ENCODE results near the gene FGFBP2.

The FGFBP2 gene

GRCh38 chr4:15965325-15965724 is 2.4 kb upstream of the FGFBP2 start:
- no peak for DNase-seq

GRCh38 chr4:15964159-15964558 is 1.2 kb upstream of the FGFBP2 start:
- no peak for DNase-seq

- DNase-seq, result no peak
Observed at GRCh38 chr4:15963576-15963975, 601 bp upstream of the FGFBP2 start.

GRCh38 chr4:15961781-15962510 is 1.0 kb downstream of the FGFBP2 start:
- no peak for DNase-seq

- DNase-seq, result no peak
Observed at GRCh38 chr4:15958562-15958961, 4.4 kb downstream of the FGFBP2 start.

GRCh38 chr4:15956179-15956850 is 6.7 kb downstream of the FGFBP2 start:
- peak; percentile 35 for DNase-seq

GRCh38 chr4:15955670-15956069 is 7.3 kb downstream of the FGFBP2 start:
- DNase-seq, result no peak

- no peak for DNase-seq
Observed at GRCh38 chr4:15953625-15954024, 9.3 kb downstream of the FGFBP2 start.

GRCh38 chr4:15951781-15952180 is 11.2 kb downstream of the FGFBP2 start:
- DNase-seq, result no peak

- no peak for DNase-seq
Observed at GRCh38 chr4:15948826-15949225, 14.1 kb downstream of the FGFBP2 start.

GRCh38 chr4:15947684-15948083 is 15.3 kb downstream of the FGFBP2 start:
- no peak for DNase-seq

GRCh38 chr4:15945516-15945915 is 17.5 kb downstream of the FGFBP2 start:
- no peak for DNase-seq

- no peak for DNase-seq
Observed at GRCh38 chr4:15944895-15945294, 18.1 kb downstream of the FGFBP2 start.

- DNase-seq, result no peak
Observed at GRCh38 chr4:15942283-15942682, 20.7 kb downstream of the FGFBP2 start.

GRCh38 chr4:15938640-15939039 is 24.3 kb downstream of the FGFBP2 start, which contains the start of gene FGFBP1:
TSS of gene FGFBP1 (minus strand) at chr4:15938740. CDS start at chr4:15936632, 2,108 bp downstream.
- no peak for DNase-seq

- DNase-seq, result no peak
Observed at GRCh38 chr4:15938182-15938581, 24.8 kb downstream of the FGFBP2 start.

GRCh38 chr4:15936495-15936894 is 26.5 kb downstream of the FGFBP2 start:
- DNase-seq, result no peak

GRCh38 chr4:15935504-15936402 is 27.2 kb downstream of the FGFBP2 start:
- no peak for DNase-seq

GRCh38 chr4:15934259-15934658 is 28.7 kb downstream of the FGFBP2 start:
- no peak for DNase-seq

- no peak for DNase-seq
Observed at GRCh38 chr4:15931451-15932210, 31.3 kb downstream of the FGFBP2 start.

- no peak for DNase-seq
Observed at GRCh38 chr4:15930314-15930713, 32.7 kb downstream of the FGFBP2 start.

- no peak for DNase-seq
Observed at GRCh38 chr4:15929540-15929939, 33.4 kb downstream of the FGFBP2 start.

GRCh38 chr4:15928883-15929282 is 34.1 kb downstream of the FGFBP2 start:
- no peak for DNase-seq

Data from retina (tissue), 1 donor.